ENCODE results near the gene SCG2. TPM values are rescaled to one million over a fixed set of nuclear protein-coding genes. Genes with fewer than 3 reads are reported as not detected.

SCG2 gene
- total and polyA plus RNA-seq, 2 of the 4 experiments (the other 2 are of a cell fraction) = 0.36 to 0.46 TPM

DNA sequence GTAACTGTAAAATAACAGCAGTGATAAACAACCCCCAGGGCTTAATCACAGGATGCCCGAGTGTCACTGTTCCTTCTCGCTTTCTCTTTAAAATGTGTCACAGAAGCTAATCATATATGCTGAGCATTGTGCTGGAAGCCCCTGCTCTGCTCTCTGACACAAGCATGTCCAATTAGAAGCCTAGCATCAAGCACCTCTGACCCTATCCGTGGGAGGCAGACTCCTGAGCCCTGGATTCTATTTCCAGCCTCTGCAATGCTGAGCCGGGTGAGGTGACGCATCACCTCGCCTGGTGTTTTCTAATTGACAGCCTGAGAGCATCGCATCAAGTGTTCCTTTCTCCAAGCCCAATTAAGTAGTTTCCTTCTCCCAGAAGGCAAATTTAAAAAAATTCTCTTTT, 19.7 kb upstream of the SCG2 start:
- H4K91ac ChIP-seq (ENCODE audit: insufficient read depth, low read depth, low read length) = no peak overlapping the region
- H4K20me1 ChIP-seq (ENCODE audit: insufficient read depth, low read length) = no peaks in the 10 kb centered on the region
- H2BK5ac ChIP-seq (ENCODE audit: low read depth, low read length, poor library complexity, severe bottlenecking) = no peak overlapping the region
- TF ChIP-seq RCOR1 (IDR thresholded peaks at IDR 0.05; ENCODE audit: insufficient replicate concordance, low read length) = no peak
- no peak for TF ChIP-seq RFX5 (IDR thresholded peaks at IDR 0.05; ENCODE audit: low read depth, low read length)
- TF ChIP-seq MXI1 (IDR thresholded peaks at IDR 0.05; ENCODE audit: borderline replicate concordance, low read depth, low read length) = no peak
- no peak for TF ChIP-seq MAZ (IDR thresholded peaks at IDR 0.05; ENCODE audit: borderline replicate concordance, low read depth, low read length)
- TF ChIP-seq, protein P1, sequence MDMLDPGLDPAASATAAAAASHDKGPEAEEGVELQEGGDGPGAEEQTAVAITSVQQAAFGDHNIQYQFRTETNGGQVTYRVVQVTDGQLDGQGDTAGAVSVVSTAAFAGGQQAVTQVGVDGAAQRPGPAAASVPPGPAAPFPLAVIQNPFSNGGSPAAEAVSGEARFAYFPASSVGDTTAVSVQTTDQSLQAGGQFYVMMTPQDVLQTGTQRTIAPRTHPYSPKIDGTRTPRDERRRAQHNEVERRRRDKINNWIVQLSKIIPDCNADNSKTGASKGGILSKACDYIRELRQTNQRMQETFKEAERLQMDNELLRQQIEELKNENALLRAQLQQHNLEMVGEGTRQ (IDR thresholded peaks at IDR 0.05; ENCODE audit: low read depth, low read length) = no peak
- no peak for TF ChIP-seq CHD1 (IDR thresholded peaks at IDR 0.05; ENCODE audit: low read depth, low read length)
- TF ChIP-seq MAFK (IDR thresholded peaks at IDR 0.05; ENCODE audit: low read depth, low read length) = no peak
- TF ChIP-seq FOS (IDR thresholded peaks at IDR 0.05; ENCODE audit: low read depth, low read length) = no peak
- TF ChIP-seq POLR2A (IDR thresholded peaks at IDR 0.05; ENCODE audit: low read depth, low read length) = no peak
- TF ChIP-seq NFE2L2 (IDR thresholded peaks at IDR 0.05; ENCODE audit: low read depth, low read length) = no peak
- TF ChIP-seq RAD21 (IDR thresholded peaks at IDR 0.05; ENCODE audit: low read length) = no peak
- TF ChIP-seq, protein P2, sequence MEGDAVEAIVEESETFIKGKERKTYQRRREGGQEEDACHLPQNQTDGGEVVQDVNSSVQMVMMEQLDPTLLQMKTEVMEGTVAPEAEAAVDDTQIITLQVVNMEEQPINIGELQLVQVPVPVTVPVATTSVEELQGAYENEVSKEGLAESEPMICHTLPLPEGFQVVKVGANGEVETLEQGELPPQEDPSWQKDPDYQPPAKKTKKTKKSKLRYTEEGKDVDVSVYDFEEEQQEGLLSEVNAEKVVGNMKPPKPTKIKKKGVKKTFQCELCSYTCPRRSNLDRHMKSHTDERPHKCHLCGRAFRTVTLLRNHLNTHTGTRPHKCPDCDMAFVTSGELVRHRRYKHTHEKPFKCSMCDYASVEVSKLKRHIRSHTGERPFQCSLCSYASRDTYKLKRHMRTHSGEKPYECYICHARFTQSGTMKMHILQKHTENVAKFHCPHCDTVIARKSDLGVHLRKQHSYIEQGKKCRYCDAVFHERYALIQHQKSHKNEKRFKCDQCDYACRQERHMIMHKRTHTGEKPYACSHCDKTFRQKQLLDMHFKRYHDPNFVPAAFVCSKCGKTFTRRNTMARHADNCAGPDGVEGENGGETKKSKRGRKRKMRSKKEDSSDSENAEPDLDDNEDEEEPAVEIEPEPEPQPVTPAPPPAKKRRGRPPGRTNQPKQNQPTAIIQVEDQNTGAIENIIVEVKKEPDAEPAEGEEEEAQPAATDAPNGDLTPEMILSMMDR (conservative IDR thresholded peaks at IDR 0.05; ENCODE audit: low read depth, low read length) = no peak
- dilution Hi-C loops (cut with HindIII; ENCODE audit: low sequenced_read_pairs, unreplicated experiment) (no loop called here), intact Hi-C loops (cut with micrococcal nuclease) (no loop called here), in situ Hi-C loops (cut with MboI; ENCODE audit: low sequenced_read_pairs) (no loop called here)
- ATAC-seq (ENCODE audit: low read depth) (no peak; the same call in 1 of the 2 replicates), DNase-seq (no peak)
- H2AK5ac ChIP-seq (ENCODE audit: low read depth, low read length) = no peak overlapping the region
- WGBS, 2 experiments (ENCODE audit: extremely low coverage in 2 of 2, insufficient read length in 1 of 2) = 49% methylated on average over 5 of the region's 7 CpGs; no CpG with 5 or more reads in 1 of the 2 experiments
- no peak overlapping the region for H3K4me2 ChIP-seq (ENCODE audit: low read depth, low read length)
- no peaks in the 10 kb centered on the region for H3K9me1 ChIP-seq (ENCODE audit: insufficient read depth, low read length)
- no peak overlapping the region for H3K4me3 ChIP-seq (ENCODE audit: insufficient read depth, low read depth, low read length)
- H3K27me3 ChIP-seq (ENCODE audit: control insufficient read depth, insufficient read depth, low read length) = peaks cover 2% of the 10 kb centered on the region
- no peaks in the 10 kb centered on the region for H3K79me1 ChIP-seq (ENCODE audit: low read depth in 1 of 2, low read length in 2 of 2)
- H3K56ac ChIP-seq (ENCODE audit: extremely low read depth, insufficient read depth, low read length) = no peak overlapping the region
- H2BK120ac ChIP-seq (ENCODE audit: low read depth, low read length) = no peak overlapping the region
- H3K23ac ChIP-seq (ENCODE audit: low read depth, low read length) = no peak overlapping the region
- no TSS peak for BruUV-seq (replicated peaks)
- no peaks in the 10 kb centered on the region for H3K4me1 ChIP-seq (ENCODE audit: control insufficient read depth, insufficient read depth, low read length)
- no peak overlapping the region for H2BK15ac ChIP-seq (ENCODE audit: low read depth, low read length)
- no peak overlapping the region for H3K18ac ChIP-seq (ENCODE audit: low read depth, low read length)
- no peaks in the 10 kb centered on the region for H3K36me3 ChIP-seq (ENCODE audit: control insufficient read depth, insufficient read depth, low read length)
- H3K9me3 ChIP-seq (ENCODE audit: control insufficient read depth, insufficient read depth, low read length) = no peaks in the 10 kb centered on the region
- no peak overlapping the region for H2BK20ac ChIP-seq (ENCODE audit: low read depth, low read length)
- H2AK9ac ChIP-seq (replicated peaks; ENCODE audit: low read depth, low read length, poor library complexity) = no peak overlapping the region
- ChIA-PET CTCF (no interaction called here), POLR2A (ENCODE audit: unreplicated experiment) (no interaction called here)
- no peak overlapping the region for H3K14ac ChIP-seq (replicated peaks; ENCODE audit: low read depth, low read length)
- no peak overlapping the region for H2AFZ ChIP-seq (replicated peaks; ENCODE audit: low read length, poor library complexity)
- H4K8ac ChIP-seq (ENCODE audit: low read depth in 2 of 2, low read length in 2 of 2) = no peak overlapping the region
- H4K5ac ChIP-seq (ENCODE audit: low read depth, low read length) = no peak overlapping the region
- no peak overlapping the region for H3K4ac ChIP-seq (ENCODE audit: low read depth, low read length)
- H3K27ac ChIP-seq (ENCODE audit: insufficient read depth, low read length) = no peak overlapping the region
- H3K9ac ChIP-seq (ENCODE audit: low read depth, low read length) = no peak overlapping the region

Data from IMR-90 (cell line).